H1 (cell line): ENCODE results near the gene PPP1R14B. TPM values are rescaled to one million over a fixed set of nuclear protein-coding genes. Genes with fewer than 3 reads are reported as not detected.

ENCODE experiments used
- BCL11A ChIP-seq, 2 experiments: IDR thresholded peaks; one replicate each; pipeline ENCODE4 v1.6.1; 2011; ENCODE audit warnings: low read depth in 2 of 2, low read length in 2 of 2, mild to moderate bottlenecking in 2 of 2
- CTCF ChIP-seq, 3 experiments: IDR thresholded peaks; 1 replicate in 2 of 3; 2 replicates in 1 of 3; pipeline versions ENCODE4 v1.5.1 to v1.6.1; 2011; ENCODE audit warnings: low read length in 3 of 3, mild to moderate bottlenecking in 3 of 3, inconsistent platforms in 2 of 3, low read depth in 1 of 3, moderate library complexity in 1 of 3; ENCODE audit not compliant: insufficient read depth in 1 of 3; ENCODE audit errors: control extremely low read depth in 1 of 3
- EP300 ChIP-seq, 2 experiments: IDR thresholded peaks; 1 replicate in 1 of 2; 2 replicates in 1 of 2; pipeline ENCODE4 v1.6.1; 2011 to 2012; ENCODE audit warnings: low read depth in 2 of 2, low read length in 2 of 2, mild to moderate bottlenecking in 2 of 2, borderline replicate concordance in 1 of 2, inconsistent platforms in 1 of 2, moderate library complexity in 1 of 2
- FOSL1 ChIP-seq: IDR thresholded peaks from 2 replicates; pipeline ENCODE4 v1.6.1; 2011; ENCODE audit warnings: mild to moderate bottlenecking, low read depth, low read length, moderate library complexity; ENCODE audit not compliant: insufficient read depth
- GABPA ChIP-seq: IDR thresholded peaks from 2 replicates; pipeline ENCODE4 v1.6.1; 2011; ENCODE audit warnings: mild to moderate bottlenecking, low read length, moderate library complexity, borderline replicate concordance; ENCODE audit not compliant: insufficient read depth
- JUN ChIP-seq: IDR thresholded peaks from 2 replicates; pipeline ENCODE4 v1.6.1; 2011; ENCODE audit warnings: low read depth, mild to moderate bottlenecking, improper control_type of control experiment, low read length
- KDM1A ChIP-seq: fragments of 200-600, 300-600 bp; sonication (generic); IDR thresholded peaks from 2 replicates; pipeline ENCODE4 v1.7.1; 2016; ENCODE audit warnings: mild to moderate bottlenecking, low read length, borderline replicate concordance
- NANOG ChIP-seq: IDR thresholded peaks from 2 replicates; pipeline ENCODE4 v1.6.1; 2011; ENCODE audit warnings: low read length, low read depth, mild to moderate bottlenecking, inconsistent platforms; ENCODE audit not compliant: insufficient read depth, poor library complexity, severe bottlenecking
- PHF8 ChIP-seq: fragments of 200-600 bp; sonication (generic); conservative IDR thresholded peaks from 2 replicates; pipeline ENCODE4 v1.7.1; 2012; ENCODE audit warnings: low read depth, mild to moderate bottlenecking, inconsistent platforms, low read length, moderate library complexity
- POLR2A ChIP-seq, 2 experiments: IDR thresholded peaks; 1 replicate in 1 of 2; 2 replicates in 1 of 2; pipeline ENCODE4 v1.6.1; 2011; ENCODE audit warnings: low read depth in 2 of 2, low read length in 2 of 2, mild to moderate bottlenecking in 2 of 2; ENCODE audit errors: control extremely low read depth in 1 of 2
- RAD21 ChIP-seq, 2 experiments: IDR thresholded peaks in 1 of 2; conservative IDR thresholded peaks in 1 of 2; 2 replicates each; pipeline ENCODE4 v1.6.1; 2011; ENCODE audit warnings: low read depth in 2 of 2, low read length in 2 of 2, improper control_type of control experiment in 1 of 2, inconsistent platforms in 1 of 2, mild to moderate bottlenecking in 1 of 2, moderate library complexity in 1 of 2
- RFX5 ChIP-seq: IDR thresholded peaks from 2 replicates; pipeline ENCODE4 v1.6.1; 2011; ENCODE audit warnings: low read depth, low read length, improper control_type of control experiment, borderline replicate concordance
- SIX5 ChIP-seq: IDR thresholded peaks from 2 replicates; pipeline ENCODE4 v1.6.1; 2011; ENCODE audit warnings: mild to moderate bottlenecking, low read depth, low read length
- SP1 ChIP-seq: IDR thresholded peaks from 2 replicates; pipeline ENCODE4 v1.6.1; 2011; ENCODE audit warnings: low read depth, low read length
- SP4 ChIP-seq: IDR thresholded peaks from 2 replicates; pipeline ENCODE4 v1.6.1; 2012; ENCODE audit warnings: low read length, inconsistent platforms
- TAF1 ChIP-seq: IDR thresholded peaks from 2 replicates; pipeline ENCODE4 v1.6.1; 2011; ENCODE audit warnings: mild to moderate bottlenecking, low read depth, low read length
- USF2 ChIP-seq: IDR thresholded peaks from 2 replicates; pipeline ENCODE4 v1.6.1; 2011; ENCODE audit warnings: low read length, improper control_type of control experiment
- ZNF274 ChIP-seq: IDR thresholded peaks from 2 replicates; pipeline ENCODE4 v1.7.0; 2012; ENCODE audit warnings: low read length, borderline replicate concordance; ENCODE audit errors: extremely low read depth
- polyA plus RNA-seq, 7 experiments: library from polyadenylated mRNA; depleted of rRNA in 3 of 7; stranded (reverse) in 5 of 7; unstranded in 2 of 7; fragments of >200 nt in 5 of 7; fragments of 200-250 nt in 2 of 7; gene quantifications; 1 replicate in 5 of 7; 2 replicates in 1 of 7; 4 replicates in 1 of 7; pipeline versions ENCODE4 v1.2.1 to v1.2.3, GENCODE V29; 2011 to 2013; ENCODE audit warnings: missing spikeins in 2 of 7, mixed read lengths in 2 of 7
- total RNA-seq: library from RNA; stranded (reverse); fragmentation: NEBNext Ultra II Directional; extraction: Animal tissue kit (Norgen Biotek cat#: 25700); gene quantifications from 2 replicates; pipeline ENCODE4 v1.2.1, GENCODE V29; 2021
- TF ChIP-seq, protein P1 (sequence below): IDR thresholded peaks from 2 replicates; pipeline ENCODE4 v1.6.1; 2012; ENCODE audit warnings: inconsistent platforms

PPP1R14B gene
- total and polyA plus RNA-seq, 2 of the 8 experiments (the other 6 are each of a cell fraction or from before 2014, with no cell fraction given), result 265 to 419 TPM

DNA sequence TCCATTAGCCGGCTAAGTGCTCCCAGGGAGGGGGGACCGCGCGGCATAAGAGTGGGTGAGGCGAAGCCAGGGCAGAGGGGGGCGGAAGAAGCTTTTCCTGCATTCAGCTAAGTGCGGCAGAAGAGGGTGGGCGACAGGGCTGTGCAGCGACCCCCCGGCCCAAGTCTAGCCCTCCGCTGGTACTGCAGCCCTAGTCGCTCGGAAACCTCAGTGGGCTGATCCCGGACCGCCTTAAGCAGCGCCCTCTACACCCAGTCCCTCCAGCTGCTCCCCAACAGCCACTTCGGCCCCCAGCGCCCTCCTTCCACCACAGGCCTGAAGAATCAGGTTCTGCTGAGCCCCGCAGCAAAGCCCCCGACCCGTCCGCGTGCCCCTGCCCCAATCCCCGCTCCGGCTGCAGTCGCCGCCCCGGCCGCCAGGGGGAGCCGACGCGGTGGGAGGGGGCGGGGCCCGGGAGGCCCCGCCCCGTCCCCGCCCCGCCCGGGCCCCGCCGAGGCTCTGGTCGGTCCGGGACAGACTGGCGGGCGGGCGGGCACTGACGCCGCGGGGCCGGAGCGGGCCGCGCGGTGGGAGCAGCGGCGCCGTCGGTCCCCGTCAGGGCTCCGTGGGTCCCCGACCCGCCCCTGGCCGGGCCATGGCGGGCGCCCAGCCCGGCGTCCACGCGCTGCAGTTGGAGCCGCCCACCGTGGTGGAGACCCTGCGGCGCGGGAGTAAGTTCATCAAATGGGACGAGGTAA is 4.4 kb upstream of the PPP1R14B start, which contains the start of gene PLCB3 (continued):
- TF ChIP-seq CTCF (IDR thresholded peaks at IDR 0.05; ENCODE audit: control extremely low read depth in 1 of 3, insufficient read depth in 1 of 3, low read depth in 1 of 3, low read length in 3 of 3) (peak in 2 of 3 experiments; percentile 48 to 80; a peak in 3 of 4 replicates), KDM1A (no peak), USF2 (no peak), PHF8 (peak; percentile 82), BCL11A (IDR thresholded peaks at IDR 0.05; ENCODE audit: low read depth in 2 of 2, low read length in 2 of 2) (no peak), GABPA (no peak), NANOG (no peak), EP300 (IDR thresholded peaks at IDR 0.05; ENCODE audit: borderline replicate concordance in 1 of 2, low read depth in 2 of 2, low read length in 2 of 2) (no peak; a peak in 1 of 3 replicates), RFX5 (no peak), ZNF274 (no peak), JUN (no peak), SP4 (peak; percentile 73; the same call in 1 of the 2 replicates), SP1 (no peak), TAF1 (peak; percentile 63), POLR2A (IDR thresholded peaks at IDR 0.05; ENCODE audit: control extremely low read depth in 1 of 2, low read depth in 2 of 2, low read length in 2 of 2) (peak in 1 of 2 experiments; percentile 65; a peak in 2 of 3 replicates), RAD21 (IDR thresholded peaks at IDR 0.05 in 1 of 2, conservative IDR thresholded peaks at IDR 0.05 in 1 of 2; ENCODE audit: low read depth in 2 of 2, low read length in 2 of 2) (peak in 1 of 2 experiments; percentile 13; a peak in 1 of 4 replicates), FOSL1 (no peak), SIX5 (no peak)
- TF ChIP-seq, protein P1, sequence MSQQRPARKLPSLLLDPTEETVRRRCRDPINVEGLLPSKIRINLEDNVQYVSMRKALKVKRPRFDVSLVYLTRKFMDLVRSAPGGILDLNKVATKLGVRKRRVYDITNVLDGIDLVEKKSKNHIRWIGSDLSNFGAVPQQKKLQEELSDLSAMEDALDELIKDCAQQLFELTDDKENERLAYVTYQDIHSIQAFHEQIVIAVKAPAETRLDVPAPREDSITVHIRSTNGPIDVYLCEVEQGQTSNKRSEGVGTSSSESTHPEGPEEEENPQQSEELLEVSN, result no peak
